GM19452 (cell line): ENCODE results near the gene NAPB.

Source experiments
- ATAC-seq: cut with Tn5 transposase; IDR thresholded peaks from one replicate; pipeline ENCODE4 v1.9.1; 2021; ENCODE audit not compliant: unreplicated experiment

NAPB gene

GRCh38 chr20:23407781-23408464, 13.4 kb downstream of the NAPB start:
- ATAC-seq: peak; percentile 75

- no peak for ATAC-seq
These were observed 14.4 kb downstream of the NAPB start for GRCh38 chr20:23406880-23407279.

- no peak for ATAC-seq
These were observed 17.1 kb downstream of the NAPB start for GRCh38 chr20:23404196-23404595.

GRCh38 chr20:23403751-23404150, 17.5 kb downstream of the NAPB start:
- ATAC-seq: no peak

DNA sequence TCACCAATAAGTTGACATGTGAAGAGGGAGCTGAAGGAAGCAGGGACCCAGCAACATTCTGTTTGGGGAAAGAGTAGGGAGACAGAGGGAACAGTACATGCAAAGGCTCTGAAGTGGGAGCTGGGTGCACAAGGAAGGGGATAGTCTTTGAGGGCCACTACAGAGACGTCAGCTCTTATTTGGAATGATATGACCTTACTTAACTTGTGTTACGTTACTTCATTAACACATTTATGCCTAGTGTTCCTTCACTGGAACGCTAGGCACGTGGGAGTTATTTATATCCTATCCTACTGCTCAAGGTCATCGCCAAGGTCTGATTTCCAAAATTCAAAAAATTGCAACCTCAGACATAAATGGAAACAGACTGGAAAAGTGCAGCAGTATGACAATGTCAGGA, 20.2 kb downstream of the NAPB start:
- ATAC-seq: no peak

DNA sequence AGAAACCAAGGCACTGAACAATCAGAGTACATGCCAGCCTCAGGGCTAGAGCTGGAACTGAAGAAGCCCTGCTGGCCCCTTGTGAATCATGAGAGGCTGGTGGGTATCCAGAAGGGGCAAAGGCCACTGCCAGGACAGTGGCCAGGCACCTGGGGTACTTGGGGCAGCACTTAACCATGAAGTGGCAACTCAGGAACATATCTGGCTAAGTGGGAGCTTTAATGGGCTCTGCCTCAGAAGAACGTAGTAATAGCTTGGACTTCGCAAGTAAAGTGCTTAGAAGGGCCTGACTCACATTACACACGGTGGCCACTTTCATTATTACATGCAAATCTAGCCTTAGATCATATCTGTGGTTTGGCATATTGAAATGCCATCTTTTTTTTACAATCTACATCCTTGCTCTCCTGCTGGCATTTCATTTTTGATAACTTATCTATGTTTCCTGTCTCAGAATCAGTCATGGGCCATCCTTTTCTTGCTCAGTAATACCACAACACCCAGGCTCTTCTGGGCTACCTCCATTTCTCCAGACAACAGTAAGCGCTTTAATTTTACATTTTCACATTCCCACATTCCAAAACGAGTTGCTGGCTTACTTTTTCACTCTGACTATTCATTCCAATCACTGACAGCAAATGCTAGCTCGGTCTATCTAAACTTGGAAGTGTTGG, 21.6 kb downstream of the NAPB start:
- peak; percentile 67 for ATAC-seq

DNA sequence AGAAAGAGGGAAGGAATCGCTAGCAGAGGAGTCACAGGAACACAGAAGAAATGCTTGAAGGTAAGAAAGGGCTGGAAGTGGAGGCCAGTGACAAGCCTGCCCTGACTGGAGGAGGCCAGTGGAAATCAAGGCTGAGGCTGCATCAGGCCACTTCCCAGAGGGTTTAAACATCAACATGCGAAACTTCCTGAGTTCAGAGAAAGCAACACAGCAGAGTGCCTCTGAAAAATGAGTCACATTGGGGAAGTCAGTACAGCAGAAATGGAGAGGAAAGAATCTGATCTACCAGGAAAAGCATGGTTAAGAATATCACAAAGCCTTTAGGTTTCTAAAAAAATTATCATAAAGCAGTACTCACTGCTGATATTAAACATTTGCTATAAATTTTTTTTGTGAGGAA, 23.3 kb downstream of the NAPB start:
- no peak for ATAC-seq

DNA sequence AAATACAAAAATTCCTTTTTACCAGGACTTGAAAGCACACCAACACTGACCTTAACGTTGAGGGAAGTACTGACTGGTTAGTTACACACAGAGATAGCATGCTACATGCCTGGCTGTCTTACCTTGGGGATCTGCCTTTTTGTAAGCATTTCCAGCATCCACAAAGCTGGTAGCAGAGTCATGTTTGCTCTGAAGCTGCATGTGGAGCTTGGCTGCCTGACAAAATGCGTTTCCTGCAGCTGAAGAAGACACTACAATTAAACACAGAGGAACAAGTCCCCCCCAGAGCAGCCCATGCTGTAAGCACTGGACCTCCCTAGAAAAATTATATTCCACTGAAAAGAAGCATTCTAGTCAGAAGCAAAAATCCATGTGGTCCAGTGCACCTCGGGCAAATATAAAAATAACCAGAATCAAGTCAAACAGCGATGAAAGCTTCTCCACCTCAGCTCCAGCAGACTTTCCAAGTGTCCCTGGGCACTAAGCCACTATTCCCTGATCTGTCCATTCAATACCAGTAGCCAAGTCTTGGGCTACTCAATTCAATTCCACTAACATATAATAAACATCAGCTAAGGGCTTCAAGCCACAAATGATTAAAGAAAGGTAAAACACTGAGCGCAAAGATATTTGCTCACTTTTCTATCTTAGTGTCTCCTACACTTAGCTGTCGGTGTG, 24.2 kb downstream of the NAPB start:
- no peak for ATAC-seq

GRCh38 chr20:23393996-23394775, 27.1 kb downstream of the NAPB start:
- no peak for ATAC-seq

DNA sequence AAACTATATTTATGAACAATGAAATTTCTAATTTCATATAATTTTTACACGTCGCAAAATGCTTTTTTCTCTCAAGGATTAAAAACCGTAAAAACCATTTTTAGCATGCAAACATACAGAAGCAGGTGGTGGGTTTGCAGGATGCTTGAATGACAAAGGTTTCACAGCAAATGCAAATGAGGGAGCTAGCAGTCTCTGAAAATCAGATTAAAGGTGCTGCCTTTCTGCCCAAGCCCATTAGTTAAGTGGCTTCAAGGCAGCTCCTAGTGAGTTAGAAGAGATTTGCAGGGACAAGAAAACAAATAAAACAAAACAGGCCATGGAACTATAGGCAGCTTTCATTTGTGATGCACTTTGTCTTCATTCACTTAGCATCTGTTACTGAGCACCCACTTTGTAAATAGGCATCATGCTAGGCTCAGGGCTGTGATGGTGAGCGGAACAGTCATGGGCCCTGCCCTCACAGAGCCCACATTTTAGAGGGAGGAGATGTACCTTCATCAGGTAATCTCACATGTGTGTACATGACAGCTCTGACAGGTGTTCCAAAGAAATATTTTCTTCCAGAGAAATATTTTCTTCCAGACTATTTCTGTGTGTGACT, 29.5 kb downstream of the NAPB start:
- no peak for ATAC-seq

DNA sequence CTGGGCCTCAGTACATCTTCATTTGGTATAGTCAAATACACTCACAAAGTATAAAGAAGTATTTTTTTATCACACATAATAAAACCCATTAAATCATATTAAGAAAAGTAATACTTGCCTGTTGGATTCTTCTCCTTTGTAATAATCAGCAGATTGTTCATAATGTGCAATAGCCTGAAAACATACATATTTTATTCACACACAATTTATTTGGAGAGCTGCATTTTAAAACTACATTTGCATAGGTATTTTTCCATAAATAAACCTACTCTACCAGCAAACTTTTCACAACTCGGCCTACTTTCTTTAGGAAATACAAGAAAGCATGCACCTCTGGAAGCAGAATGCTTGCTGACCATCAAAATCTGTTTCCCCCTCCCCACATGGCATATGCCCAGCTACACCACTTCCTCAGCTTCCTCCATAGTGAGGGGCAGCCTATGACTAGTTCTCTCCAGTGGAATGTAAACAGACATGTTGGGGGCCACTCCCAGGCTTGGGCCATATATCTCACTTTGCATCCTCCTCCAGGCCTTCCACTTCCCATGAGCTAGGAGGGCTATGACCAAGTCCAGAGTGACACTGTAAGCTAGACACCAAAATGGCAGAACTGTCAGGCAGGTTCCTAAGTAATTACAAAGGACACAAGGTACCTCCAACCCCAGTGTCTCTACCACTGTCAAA, 31.1 kb downstream of the NAPB start:
- no peak for ATAC-seq

- no peak for ATAC-seq
These were observed 34.2 kb downstream of the NAPB start for GRCh38 chr20:23387118-23387443.

- ATAC-seq: no peak
These were observed 34.8 kb downstream of the NAPB start for GRCh38 chr20:23386304-23387117.

GRCh38 chr20:23381876-23382275, 39.4 kb downstream of the NAPB start:
- ATAC-seq: no peak

- no peak for ATAC-seq
These were observed 41.5 kb downstream of the NAPB start for GRCh38 chr20:23379772-23380171.

DNA sequence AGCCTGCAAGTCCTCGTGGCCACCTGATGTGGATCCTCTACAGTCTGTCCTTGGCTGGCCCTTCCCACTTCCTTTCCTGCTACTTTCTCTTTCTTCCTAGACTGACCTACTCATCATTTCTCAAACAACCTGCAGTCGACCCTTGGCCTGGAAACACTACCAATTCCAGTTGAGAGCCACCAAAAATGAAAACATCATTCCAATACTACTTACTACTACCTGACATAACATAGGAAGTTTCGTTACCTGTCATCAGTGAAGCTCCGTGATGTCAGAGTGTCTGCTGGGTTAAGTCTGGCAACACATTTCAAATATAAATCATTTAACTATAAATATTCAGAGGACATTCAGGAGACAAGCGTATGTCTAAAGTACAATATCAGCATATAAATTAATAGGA, 45.5 kb downstream of the NAPB start:
- ATAC-seq: no peak

- ATAC-seq: no peak
These were observed 46.8 kb downstream of the NAPB start for GRCh38 chr20:23374441-23374840.

DNA sequence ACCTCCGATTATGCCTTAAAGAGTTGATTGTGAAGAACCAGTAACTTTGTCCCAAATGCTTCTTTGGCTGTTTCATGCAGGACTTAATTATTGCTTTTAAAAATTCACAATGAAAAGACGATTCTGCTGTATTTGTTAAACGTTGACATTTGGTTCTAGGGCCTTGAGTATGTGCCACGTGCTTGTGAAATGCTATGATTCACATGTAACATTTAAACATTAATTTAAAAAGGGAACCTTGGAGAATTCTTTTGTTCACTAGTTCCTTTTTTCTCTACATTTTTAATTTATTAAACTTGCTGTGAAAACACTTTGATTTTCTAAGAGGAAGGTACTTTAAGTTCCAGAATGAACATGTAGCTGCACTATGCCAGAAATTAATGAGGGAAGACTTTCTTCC, 49.8 kb downstream of the NAPB start:
- no peak for ATAC-seq

DNA sequence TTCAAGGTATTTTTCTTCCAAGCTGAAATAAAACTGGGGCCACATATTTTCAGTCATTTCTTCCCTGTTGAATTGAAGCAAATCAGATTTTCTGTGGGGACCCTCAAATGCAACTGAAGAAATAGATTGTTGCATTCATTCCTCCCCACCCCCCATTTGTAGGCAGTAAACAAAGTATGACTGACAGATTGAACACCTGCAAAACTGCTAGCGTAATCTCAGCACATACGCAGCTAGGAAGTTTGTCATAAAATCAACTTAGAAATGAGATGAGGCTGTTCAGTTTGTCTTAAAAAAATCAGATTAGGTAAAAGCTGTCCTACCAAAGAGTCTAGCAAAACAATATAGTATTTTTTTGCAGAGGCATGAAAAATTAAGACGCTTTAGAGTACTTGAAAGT, 50.4 kb downstream of the NAPB start:
- ATAC-seq: no peak

DNA sequence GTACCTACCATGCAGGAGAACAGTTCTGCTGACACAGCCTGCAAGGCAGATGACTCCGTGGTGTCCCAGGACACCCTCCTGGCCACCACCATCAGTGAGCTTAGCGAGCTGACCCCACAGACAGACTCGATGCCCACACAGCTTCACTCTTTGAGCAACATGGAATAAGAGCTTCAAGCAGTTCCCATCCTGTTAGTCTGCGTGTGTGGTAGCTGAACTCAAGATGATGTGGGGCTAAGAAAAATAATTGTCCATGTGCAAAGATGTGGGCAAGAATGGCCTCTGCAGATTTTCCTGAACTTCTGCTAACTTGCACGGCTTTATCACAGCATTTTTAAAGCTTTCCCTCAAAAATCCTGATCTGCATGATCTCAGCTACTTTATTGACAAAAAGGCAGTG, 51.0 kb downstream of the NAPB start:
- no peak for ATAC-seq
